ENCODE measurements around the gene AKT3. TPM values are rescaled to one million over a fixed set of nuclear protein-coding genes. Genes with fewer than 3 reads are reported as not detected.

AKT3 gene
- total and polyA plus RNA-seq, 2 of the 8 experiments (the other 6 are each of a cell fraction or from before 2014, with no cell fraction given), result 6.0 to 36.4 TPM

DNA sequence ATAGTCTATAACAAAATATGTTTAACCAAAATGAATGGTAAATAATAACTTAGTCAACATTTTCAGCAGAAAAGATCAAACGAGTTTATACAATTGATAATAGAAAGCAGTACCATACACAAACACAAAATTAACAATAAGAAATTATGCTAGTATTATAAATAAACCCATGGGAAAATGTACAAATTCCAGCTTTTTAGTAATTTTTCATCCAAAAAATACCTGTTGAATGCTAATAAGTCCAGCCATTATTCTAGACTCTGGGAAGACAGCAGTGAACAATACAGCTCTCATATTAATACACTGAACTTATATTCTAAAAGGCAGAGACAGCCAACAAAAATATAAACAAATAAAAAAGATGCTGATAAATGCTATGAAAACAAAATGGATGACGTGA, 66.3 kb downstream of the AKT3 start:
- H3K4me3 ChIP-seq (ENCODE audit: extremely low read depth in 1 of 4, insufficient read depth in 2 of 4, low read depth in 3 of 4, low read length in 4 of 4), result no peak overlapping the region
- ChIA-PET POLR2A (ENCODE audit: partially characterized antibody) (interaction anchor here (1.1 to 1.6 kb wide), 2 partner anchors 9 to 49 kb away, joined by 3 to 5 read pairs; no protein-coding TSS in a partner anchor), CTCF (ENCODE audit: partially characterized antibody) (interaction anchor here (0.9 to 1.5 kb wide), 3 partner anchors 9 to 11 kb away, joined by 3 to 4 read pairs (median 3); no protein-coding TSS in a partner anchor)
- no peak overlapping the region for H2AK5ac ChIP-seq (ENCODE audit: low read depth, low read length)
- DNase-seq (ENCODE audit: low read depth in 1 of 2, low spot score in 2 of 2) (no peak), FAIRE-seq (no peak)
- H3K23me2 ChIP-seq (ENCODE audit: low read depth, low read length), result no peaks in the 10 kb centered on the region
- no peak overlapping the region for H2BK20ac ChIP-seq (ENCODE audit: low read length)
- peaks cover 2% of the 10 kb centered on the region; the same call in 1 of the 2 replicates for H3K79me1 ChIP-seq (ENCODE audit: low read depth, low read length)
- no peak overlapping the region for H2AFZ ChIP-seq (ENCODE audit: low read length)
- H4K8ac ChIP-seq (ENCODE audit: extremely low read depth, insufficient read depth, low read length), result no peak overlapping the region
- no peak overlapping the region for H3K27ac ChIP-seq (ENCODE audit: low read depth, low read length)
- H3K9ac ChIP-seq (replicated peaks in 1 of 4; ENCODE audit: extremely low read depth in 1 of 4, low read depth in 3 of 4, low read length in 3 of 4), result no peak overlapping the region
- no peak overlapping the region for H3K14ac ChIP-seq (ENCODE audit: insufficient read length)
- H3K23ac ChIP-seq (ENCODE audit: insufficient read length), result no peak overlapping the region
- no peaks in the 10 kb centered on the region for H4K20me1 ChIP-seq (replicated peaks in 1 of 2; ENCODE audit: control insufficient read depth in 1 of 2, insufficient read depth in 2 of 2, low read length in 2 of 2)
- H3K18ac ChIP-seq (ENCODE audit: extremely low read depth, low read length), result no peak overlapping the region
- no peak overlapping the region for H3K4me2 ChIP-seq (ENCODE audit: insufficient read depth in 1 of 2, low read depth in 2 of 2, low read length in 2 of 2)
- no peak overlapping the region for H2BK12ac ChIP-seq (ENCODE audit: low read depth, low read length)
- no peak overlapping the region for H2BK120ac ChIP-seq (replicated peaks; ENCODE audit: low read depth, low read length)
- no peaks in the 10 kb centered on the region for H3K79me2 ChIP-seq (ENCODE audit: control insufficient read depth in 1 of 2, insufficient read depth in 2 of 2, low read length in 2 of 2)
- H3K56ac ChIP-seq (replicated peaks; ENCODE audit: insufficient read length, low read depth, low read length), result no peak overlapping the region
- TF ChIP-seq TAF7 (optimal IDR thresholded peaks at IDR 0.05; ENCODE audit: borderline replicate concordance, low read depth, low read length) (no peak), RFX5 (IDR thresholded peaks at IDR 0.05; ENCODE audit: borderline replicate concordance, low read depth, low read length) (no peak), POU5F1 (IDR thresholded peaks at IDR 0.05; ENCODE audit: low read depth, low read length) (no peak), KDM1A (IDR thresholded peaks at IDR 0.05; ENCODE audit: borderline replicate concordance, low read length) (no peak)
- no peaks in the 10 kb centered on the region for H3K4me1 ChIP-seq (replicated peaks in 1 of 4; ENCODE audit: control insufficient read depth in 3 of 4, insufficient read depth in 4 of 4, low read length in 3 of 4)
- 88% methylated on average over 2 of the region's 2 CpGs; no CpG with 5 or more reads in 1 of the 2 experiments for WGBS, 2 experiments (ENCODE audit: extremely low coverage in 1 of 2, insufficient coverage in 1 of 2, insufficient read length in 1 of 2, insufficient replicate concordance in 2 of 2, low coverage in 1 of 2, low lambda C conversion rate in 2 of 2, missing lambda C conversion rate in 1 of 2)
- no peak overlapping the region for H4K91ac ChIP-seq (replicated peaks; ENCODE audit: insufficient read length, low read length)
- no peak overlapping the region for H4K5ac ChIP-seq (ENCODE audit: insufficient read length, low read depth, low read length)
- no peaks in the 10 kb centered on the region for H3K36me3 ChIP-seq (ENCODE audit: control insufficient read depth in 2 of 4, insufficient read depth in 4 of 4, low read length in 3 of 4)
- no peaks in the 10 kb centered on the region for H3K9me3 ChIP-seq (ENCODE audit: insufficient read depth in 2 of 2, low read depth in 1 of 2, low read length in 1 of 2)
- no peak overlapping the region for H2BK15ac ChIP-seq (ENCODE audit: low read length)
- no peaks in the 10 kb centered on the region for H3K27me3 ChIP-seq (replicated peaks in 1 of 4; ENCODE audit: control insufficient read depth in 3 of 4, extremely low read depth in 1 of 4, insufficient read depth in 3 of 4, low read length in 3 of 4)
- no peak overlapping the region for H3K4ac ChIP-seq (replicated peaks; ENCODE audit: insufficient read length, low read depth, low read length)
- H2BK5ac ChIP-seq (ENCODE audit: low read depth, low read length), result no peak overlapping the region

All from H1 (cell line).